GM18951 (cell line): ENCODE results near the gene TLR9.
"Not testable (repeated sequence)": the region's sequence is repeated elsewhere in the genome, so short reads cannot be mapped to it uniquely, and the experiment has no call there.

Experiments
- POLR2A ChIP-seq: IDR thresholded peaks from 4 replicates; pipeline ENCODE4 v1.6.1; 2011; ENCODE audit warnings: mild to moderate bottlenecking; ENCODE audit not compliant: insufficient read length, insufficient read depth; ENCODE audit errors: extremely low read depth
- in situ Hi-C: fragments of 300-500 bp; cut with MboI; formaldehyde crosslinking; loops from one replicate; pipeline ENCODE4 v1.12.0; 2022; ENCODE audit warnings: low sequenced_read_pairs, mixed read lengths, inconsistent platforms; ENCODE audit not compliant: unreplicated experiment

The TLR9 gene

GRCh38 chr3:52225452-52226228 lies at the start of gene TLR9:
TLR9 (minus strand) TSS chr3:52225645; CDS start chr3:52225529, 116 bp downstream.
- in situ Hi-C loops, result loop anchor here (10.0 kb wide), 1 partner anchor 119 kb away; no protein-coding TSS in a partner anchor
- peak; percentile 83 for TF ChIP-seq POLR2A

- in situ Hi-C loops, result not testable (repeated sequence)
Observed at GRCh38 chr3:52274781-52275180, 49.3 kb upstream of the TLR9 start.

GRCh38 chr3:52272831-52273230 lies 47.4 kb upstream of the TLR9 start:
- in situ Hi-C loops, result no loop called here

GRCh38 chr3:52272172-52272571 lies 46.7 kb upstream of the TLR9 start:
- in situ Hi-C loops, result not testable (repeated sequence)

More at GRCh38 chr3:52272831-52273230, 47.4 kb upstream of the TLR9 start:
- no peak for TF ChIP-seq POLR2A

- in situ Hi-C loops, result no loop called here
- no peak for TF ChIP-seq POLR2A
Observed at GRCh38 chr3:52270252-52270754, 44.9 kb upstream of the TLR9 start.

- in situ Hi-C loops, result no loop called here
- TF ChIP-seq POLR2A, result no peak
Observed at GRCh38 chr3:52269776-52270175, 44.3 kb upstream of the TLR9 start.

- no peak for TF ChIP-seq POLR2A
- in situ Hi-C loops, result no loop called here
Observed at GRCh38 chr3:52268036-52268435, 42.6 kb upstream of the TLR9 start.

- TF ChIP-seq POLR2A, result no peak
- in situ Hi-C loops, result no loop called here
Observed at GRCh38 chr3:52265387-52265786, 39.9 kb upstream of the TLR9 start.

- no peak for TF ChIP-seq POLR2A
- in situ Hi-C loops, result no loop called here
Observed at GRCh38 chr3:52262447-52262846, 37.0 kb upstream of the TLR9 start.

- in situ Hi-C loops, result no loop called here
- TF ChIP-seq POLR2A, result no peak
Observed at GRCh38 chr3:52259448-52259847, 34.0 kb upstream of the TLR9 start.

- TF ChIP-seq POLR2A, result no peak
- in situ Hi-C loops, result no loop called here
Observed at GRCh38 chr3:52259035-52259434, 33.6 kb upstream of the TLR9 start.

GRCh38 chr3:52257911-52258310 lies 32.5 kb upstream of the TLR9 start:
- in situ Hi-C loops, result no loop called here
- no peak for TF ChIP-seq POLR2A

- in situ Hi-C loops, result no loop called here
Observed at GRCh38 chr3:52256622-52257021, 31.2 kb upstream of the TLR9 start.

GRCh38 chr3:52256159-52256558 lies 30.7 kb upstream of the TLR9 start:
- in situ Hi-C loops, result no loop called here

More at GRCh38 chr3:52256622-52257021, 31.2 kb upstream of the TLR9 start:
- no peak for TF ChIP-seq POLR2A

More at GRCh38 chr3:52256159-52256558, 30.7 kb upstream of the TLR9 start:
- TF ChIP-seq POLR2A, result no peak
